SH-SY5Y (cell line): ENCODE results near the gene CDKN3.

Experiments
- GATA2 ChIP-seq: IDR thresholded peaks from 2 replicates; pipeline ENCODE4 v1.6.1; 2011; ENCODE audit warnings: mild to moderate bottlenecking, low read depth, low read length
- GATA3 ChIP-seq: IDR thresholded peaks from 2 replicates; pipeline ENCODE4 v1.6.1; 2011; ENCODE audit warnings: low read depth, mild to moderate bottlenecking, low read length, moderate library complexity

- TF ChIP-seq GATA2 (no peak), GATA3 (no peak)
Measured at GRCh38 chr14:54348001-54348611, 48.7 kb upstream of the CDKN3 start.
